GM20000 (cell line): ENCODE data around the gene F7.

Source experiments
- DNase-seq: peaks from one replicate; pipeline ENCODE4 v3.0.0; 2012; ENCODE audit warnings: low spot score
- TF ChIP-seq, protein P1 (sequence below): IDR thresholded peaks from 2 replicates; pipeline ENCODE4 v1.5.1; 2012; ENCODE audit warnings: mild to moderate bottlenecking, control low read depth; ENCODE audit errors: extremely low read depth, missing control alignments

The F7 gene

GRCh38 chr13:113118261-113119021 lies 12.8 kb downstream of the F7 start:
- TF ChIP-seq, protein P1, sequence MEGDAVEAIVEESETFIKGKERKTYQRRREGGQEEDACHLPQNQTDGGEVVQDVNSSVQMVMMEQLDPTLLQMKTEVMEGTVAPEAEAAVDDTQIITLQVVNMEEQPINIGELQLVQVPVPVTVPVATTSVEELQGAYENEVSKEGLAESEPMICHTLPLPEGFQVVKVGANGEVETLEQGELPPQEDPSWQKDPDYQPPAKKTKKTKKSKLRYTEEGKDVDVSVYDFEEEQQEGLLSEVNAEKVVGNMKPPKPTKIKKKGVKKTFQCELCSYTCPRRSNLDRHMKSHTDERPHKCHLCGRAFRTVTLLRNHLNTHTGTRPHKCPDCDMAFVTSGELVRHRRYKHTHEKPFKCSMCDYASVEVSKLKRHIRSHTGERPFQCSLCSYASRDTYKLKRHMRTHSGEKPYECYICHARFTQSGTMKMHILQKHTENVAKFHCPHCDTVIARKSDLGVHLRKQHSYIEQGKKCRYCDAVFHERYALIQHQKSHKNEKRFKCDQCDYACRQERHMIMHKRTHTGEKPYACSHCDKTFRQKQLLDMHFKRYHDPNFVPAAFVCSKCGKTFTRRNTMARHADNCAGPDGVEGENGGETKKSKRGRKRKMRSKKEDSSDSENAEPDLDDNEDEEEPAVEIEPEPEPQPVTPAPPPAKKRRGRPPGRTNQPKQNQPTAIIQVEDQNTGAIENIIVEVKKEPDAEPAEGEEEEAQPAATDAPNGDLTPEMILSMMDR = no peak
- no peak for DNase-seq

- TF ChIP-seq, protein P1 = no peak
These were observed 13.7 kb downstream of the F7 start for GRCh38 chr13:113119166-113119821.

DNA sequence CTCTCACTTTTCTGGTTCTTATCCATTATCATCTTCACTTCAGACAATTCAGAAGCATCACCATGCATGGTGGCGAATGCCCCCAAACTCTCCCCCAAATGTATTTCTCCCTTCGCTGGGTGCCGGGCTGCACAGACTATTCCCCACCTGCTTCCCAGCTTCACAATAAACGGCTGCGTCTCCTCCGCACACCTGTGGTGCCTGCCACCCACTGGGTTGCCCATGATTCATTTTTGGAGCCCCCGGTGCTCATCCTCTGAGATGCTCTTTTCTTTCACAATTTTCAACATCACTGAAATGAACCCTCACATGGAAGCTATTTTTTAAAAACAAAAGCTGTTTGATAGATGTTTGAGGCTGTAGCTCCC lies 14.2 kb downstream of the F7 start:
- no peak for DNase-seq
- TF ChIP-seq, protein P1 = no peak

More at GRCh38 chr13:113119166-113119821, 13.7 kb downstream of the F7 start:
- no peak for DNase-seq

DNA sequence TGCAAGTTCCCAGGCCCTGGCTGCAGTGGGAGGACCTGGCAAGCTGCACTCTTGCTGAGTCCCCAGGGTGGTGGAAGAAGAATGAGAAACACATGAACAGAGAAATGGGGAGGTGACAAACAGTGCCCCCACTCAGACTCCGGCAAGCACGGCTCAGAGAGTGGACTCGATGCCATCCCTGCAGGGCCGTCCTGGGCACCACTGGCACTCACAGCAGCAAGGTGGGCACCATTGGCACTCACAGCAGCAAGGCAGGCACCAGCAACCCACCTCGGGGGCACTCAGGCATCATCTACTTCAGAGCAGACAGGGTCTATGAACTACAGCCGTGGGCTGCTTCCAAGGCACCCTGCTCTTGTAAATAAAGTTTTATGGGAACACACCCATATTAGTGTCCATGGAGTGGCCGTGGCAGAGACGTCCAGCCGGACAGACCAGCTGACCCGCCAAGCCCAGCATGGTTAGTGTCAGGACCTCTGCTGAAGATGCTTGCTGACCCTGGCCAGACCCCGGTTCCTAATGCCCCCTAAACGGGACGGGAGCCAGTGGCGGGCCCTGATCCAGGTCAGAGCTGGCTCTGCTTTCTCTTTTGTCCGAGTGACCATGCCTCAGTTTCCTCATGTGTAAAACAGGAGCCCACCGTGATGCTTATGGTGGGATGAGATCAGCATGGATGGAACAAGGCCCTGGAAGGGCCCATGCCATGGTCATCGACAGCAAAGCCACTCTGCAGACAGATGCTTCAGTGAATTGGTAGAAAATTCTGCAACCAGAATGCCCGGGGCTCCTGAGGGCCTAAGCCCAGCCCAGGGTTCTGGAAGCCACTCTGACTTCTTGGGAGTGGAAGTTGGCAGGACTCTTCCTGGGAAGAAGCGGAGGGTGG lies 14.9 kb downstream of the F7 start:
- TF ChIP-seq, protein P1 = no peak
- DNase-seq = no peak

- DNase-seq = no peak
- TF ChIP-seq, protein P1 = no peak
These were observed 15.8 kb downstream of the F7 start for GRCh38 chr13:113121183-113121927.

GRCh38 chr13:113121928-113122471 lies 16.4 kb downstream of the F7 start:
- TF ChIP-seq, protein P1 = no peak
- DNase-seq = no peak
